GM18907 (cell line): ENCODE measurements around the gene CAMK1D.

Source experiments
- ATAC-seq: cut with Tn5 transposase; IDR thresholded peaks from one replicate; pipeline ENCODE4 v1.9.1; 2021; ENCODE audit warnings: mild to moderate bottlenecking, moderate library complexity; ENCODE audit not compliant: unreplicated experiment

The CAMK1D gene

DNA sequence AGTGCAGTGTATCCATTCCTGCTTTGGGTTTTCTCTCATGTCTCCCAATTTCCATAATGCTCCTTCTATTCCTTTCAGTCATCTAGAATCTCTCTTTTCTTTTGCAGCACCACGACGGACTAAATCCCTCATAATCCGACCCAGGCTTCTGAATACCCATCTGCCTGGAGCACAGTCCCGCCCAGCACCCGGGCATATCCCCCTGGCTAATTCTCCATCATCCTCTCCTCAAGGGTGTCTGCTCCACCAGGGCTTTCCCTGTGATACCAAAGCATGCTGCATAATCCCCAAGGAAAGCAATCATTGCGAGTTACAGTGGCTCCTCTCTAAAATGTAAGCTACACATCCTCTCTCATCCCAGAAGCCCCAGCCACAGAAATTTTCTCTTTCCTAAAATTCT, 330.3 kb downstream of the CAMK1D start:
- no peak for ATAC-seq

GRCh38 chr10:12681252-12681651, 331.9 kb downstream of the CAMK1D start:
- no peak for ATAC-seq

- ATAC-seq, result no peak
These were observed 335.4 kb downstream of the CAMK1D start for GRCh38 chr10:12684784-12685183.

- no peak for ATAC-seq
These were observed 336.1 kb downstream of the CAMK1D start for GRCh38 chr10:12685261-12686058.

GRCh38 chr10:12687996-12688395, 338.6 kb downstream of the CAMK1D start:
- ATAC-seq, result no peak

GRCh38 chr10:12689893-12690292, 340.5 kb downstream of the CAMK1D start:
- ATAC-seq, result no peak

DNA sequence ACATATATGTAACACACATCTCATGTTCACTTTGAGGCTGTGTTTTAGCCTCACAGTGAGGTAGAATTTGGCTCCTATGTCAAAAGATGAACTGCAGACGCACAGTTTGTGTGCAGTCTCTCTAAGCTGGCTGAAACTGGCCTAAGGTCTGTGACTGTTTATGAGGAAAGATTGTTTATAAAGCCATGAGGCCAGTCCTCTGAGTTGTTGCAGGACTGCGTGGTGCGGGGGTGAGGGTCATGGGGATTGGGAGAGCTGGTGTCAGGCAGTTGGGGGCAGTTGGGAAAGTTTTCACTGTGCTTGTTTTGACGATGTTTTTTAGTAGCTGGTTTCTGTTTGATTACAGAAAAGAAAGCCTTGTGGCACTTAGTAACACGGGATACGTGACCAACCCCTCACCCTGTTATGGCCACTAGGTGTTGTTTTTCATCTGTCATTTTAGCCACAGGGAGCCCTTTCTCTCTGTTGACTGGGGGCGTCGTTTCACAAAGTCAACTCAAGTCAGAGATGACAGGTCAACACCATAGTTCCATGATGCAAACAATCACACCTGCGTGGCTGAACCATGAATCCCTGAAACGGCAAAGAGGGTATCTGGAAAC, 341.3 kb downstream of the CAMK1D start:
- no peak for ATAC-seq

DNA sequence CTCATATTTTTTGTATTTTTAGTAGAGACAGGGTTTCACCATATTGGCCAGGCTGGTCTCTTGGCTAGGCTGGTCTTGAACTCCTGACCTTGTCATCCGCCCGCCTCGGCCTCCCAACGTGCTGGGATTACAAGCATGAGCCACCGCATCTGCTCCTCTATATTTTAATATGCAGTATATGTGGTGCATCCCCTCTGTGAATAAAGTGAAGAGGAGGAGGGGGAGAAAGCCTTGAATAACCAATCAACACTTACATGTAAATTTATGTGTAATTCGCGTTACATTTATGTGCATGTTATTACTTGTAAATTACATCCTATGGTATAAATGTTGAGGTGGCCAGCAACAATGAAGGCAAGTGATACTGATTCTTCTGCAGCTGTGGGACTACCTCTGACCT, 342.2 kb downstream of the CAMK1D start:
- no peak for ATAC-seq

- ATAC-seq, result no peak
These were observed 348.4 kb downstream of the CAMK1D start for GRCh38 chr10:12697764-12698163.

DNA sequence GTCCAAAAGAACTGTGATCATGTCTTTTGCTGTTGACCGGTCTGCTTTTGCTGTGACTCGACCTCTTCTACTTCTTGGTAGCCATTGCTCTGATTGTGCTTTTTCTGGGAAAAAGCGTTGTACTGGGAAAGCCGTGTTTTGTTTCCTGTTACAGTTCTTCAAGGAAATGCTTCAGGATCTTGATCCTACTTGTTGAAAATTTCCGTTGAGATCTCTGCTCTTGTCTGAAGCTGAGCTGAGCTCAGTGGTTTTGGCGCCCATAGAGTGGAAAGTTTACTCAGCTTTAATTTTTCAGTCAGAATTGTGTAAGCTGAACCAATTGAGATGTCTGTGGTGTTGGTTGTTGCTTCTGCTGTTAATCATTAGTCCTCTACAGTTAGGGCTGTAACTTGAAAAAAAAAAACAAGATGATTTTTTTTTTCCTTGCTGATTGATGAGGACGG, 349.9 kb downstream of the CAMK1D start:
- ATAC-seq, result no peak

- ATAC-seq, result no peak
These were observed 350.6 kb downstream of the CAMK1D start for GRCh38 chr10:12699781-12700556.

DNA sequence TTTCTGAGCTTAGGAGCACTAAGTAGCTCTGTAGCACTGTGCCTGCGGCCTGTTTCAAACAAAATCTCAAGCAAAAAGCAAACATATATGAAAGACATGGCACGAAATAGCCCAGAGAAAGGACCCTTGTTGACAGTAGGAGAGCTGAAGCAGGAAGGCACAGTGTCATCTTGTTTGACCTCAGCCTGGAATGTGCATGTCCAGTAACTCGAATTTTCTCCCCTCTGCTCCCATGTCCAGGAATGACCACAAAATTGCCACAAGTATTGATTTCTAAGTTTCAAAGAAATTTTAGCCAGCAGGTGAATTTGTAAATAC, 351.2 kb downstream of the CAMK1D start:
- ATAC-seq, result no peak

- no peak for ATAC-seq
These were observed 352.3 kb downstream of the CAMK1D start for GRCh38 chr10:12701696-12702095.

- no peak for ATAC-seq
These were observed 352.9 kb downstream of the CAMK1D start for GRCh38 chr10:12702215-12702770.

GRCh38 chr10:12703126-12703525, 353.8 kb downstream of the CAMK1D start:
- ATAC-seq, result no peak

DNA sequence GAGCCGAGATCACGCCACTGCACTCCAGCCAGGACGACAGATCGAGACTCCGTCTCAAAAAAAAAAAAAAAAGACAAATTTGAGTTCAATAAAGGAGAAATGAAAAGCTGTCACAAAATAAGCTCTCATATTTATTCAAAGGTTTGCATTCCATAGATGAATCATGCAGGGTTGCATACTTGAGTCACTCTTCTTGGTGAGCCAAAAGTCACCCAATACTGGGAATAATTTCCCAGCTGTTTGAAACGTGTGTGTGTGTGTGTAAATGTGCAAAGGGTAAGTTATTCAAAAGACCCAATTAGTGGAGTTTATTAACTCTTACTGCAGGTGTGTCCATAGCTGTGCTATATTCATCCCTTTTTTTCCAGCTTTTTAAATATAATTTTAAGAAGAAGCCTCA, 354.5 kb downstream of the CAMK1D start:
- no peak for ATAC-seq

DNA sequence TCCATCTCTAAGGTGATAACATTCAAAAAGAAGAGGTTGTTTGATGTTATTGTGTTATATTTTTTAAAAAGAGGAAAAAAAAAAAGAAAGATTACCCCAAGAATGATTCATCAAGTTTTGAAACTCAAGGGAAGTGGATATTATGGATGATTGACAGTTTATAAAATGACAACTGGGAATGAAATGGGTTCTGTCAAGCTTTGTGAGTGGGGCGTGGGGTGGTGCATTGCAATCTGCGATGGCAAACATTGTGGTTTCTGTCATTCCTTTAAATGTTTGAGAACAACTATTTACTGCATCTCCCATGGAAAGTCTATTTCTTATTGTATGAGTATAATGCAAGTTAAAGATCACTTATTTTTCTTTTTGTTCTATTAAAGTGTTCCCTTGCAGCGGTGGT, 355.1 kb downstream of the CAMK1D start:
- no peak for ATAC-seq

DNA sequence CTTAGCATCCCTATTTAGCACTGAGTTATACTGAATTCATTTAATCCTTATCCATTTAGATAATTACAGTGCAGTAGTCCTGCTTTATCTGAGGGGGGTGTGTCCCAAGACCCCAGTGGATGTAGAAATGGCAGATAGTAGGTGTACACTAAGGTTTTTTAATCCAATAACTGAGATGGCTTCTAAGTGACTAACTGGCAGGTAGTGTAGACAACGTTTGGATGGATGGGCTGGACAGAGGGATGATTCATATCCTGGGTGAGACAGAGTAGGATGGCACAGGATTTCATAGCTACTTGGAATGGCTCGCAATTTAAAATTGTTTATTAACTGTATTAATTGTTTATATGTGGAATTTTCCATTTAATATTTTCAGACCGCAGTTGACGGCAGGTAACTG, 356.6 kb downstream of the CAMK1D start:
- no peak for ATAC-seq

- no peak for ATAC-seq
These were observed 358.3 kb downstream of the CAMK1D start for GRCh38 chr10:12707461-12708185.

DNA sequence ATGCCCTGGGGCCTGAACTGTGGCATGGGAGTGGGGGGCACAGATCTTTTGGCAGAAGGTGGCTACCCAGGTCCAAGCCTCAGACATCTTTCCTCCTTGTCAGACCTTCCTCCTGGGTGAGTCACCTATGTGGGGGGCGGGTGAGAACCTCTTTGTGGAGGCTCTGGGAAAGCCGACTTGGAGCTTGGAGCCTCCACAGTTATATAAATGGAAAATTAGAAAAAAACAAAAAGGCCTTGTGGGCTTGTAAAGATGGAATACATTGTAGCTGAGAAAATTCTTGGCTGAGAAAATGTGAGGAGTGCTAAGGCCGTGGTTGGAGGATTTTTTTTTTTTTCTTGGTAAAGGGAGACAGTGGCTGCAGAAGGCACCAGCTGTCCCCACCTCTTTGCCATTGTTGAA, 359.7 kb downstream of the CAMK1D start:
- no peak for ATAC-seq

DNA sequence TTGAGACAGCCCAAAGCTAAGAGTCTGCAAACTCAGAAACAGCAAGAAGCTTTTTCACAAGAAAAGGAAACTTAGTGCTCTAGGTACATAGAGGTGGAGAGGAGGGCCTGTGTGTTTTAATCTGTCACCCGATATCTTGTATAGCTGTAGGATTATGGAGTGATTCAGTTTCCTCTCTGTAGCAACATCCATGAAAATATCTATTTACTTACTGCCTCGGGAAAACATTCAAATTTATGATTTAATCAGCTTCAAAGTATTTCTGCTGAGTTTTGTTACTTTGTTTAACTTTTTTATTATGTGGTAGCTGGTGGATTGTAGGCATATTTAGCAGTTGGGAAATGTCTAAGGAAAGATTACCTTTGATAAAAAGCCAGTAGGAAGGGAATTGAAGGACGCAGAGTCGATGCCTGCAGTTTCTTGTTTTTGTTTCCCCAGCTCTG, 360.2 kb downstream of the CAMK1D start:
- ATAC-seq, result no peak
